K562 (cell line): ENCODE measurements around the gene GALNT18. TPM values are rescaled to one million over a fixed set of nuclear protein-coding genes. Genes with fewer than 3 reads are reported as not detected.

Experiments used
- ATAC-seq: fragments of 200-7000 bp; cut with Tn5 transposase; 3 replicates; pipeline ENCODE4 v1.9.1; 2020; ENCODE audit warnings: moderate library complexity
- BruUV-seq: library from RNA; stranded (reverse); fragments of 400-500 nt; replicated peaks from 2 replicates; lab custom pipeline; 2021; lab: Mats Ljungman, UMichigan
- CTCF ChIA-PET: fragments of 300-600 bp; formaldehyde crosslinking; extraction: SDS; loops from one replicate; lab custom pipeline; 2021; ENCODE audit warnings: low intra/inter-chr PET ratio; lab: Yijun Ruan, JAX
- POLR2A ChIA-PET: fragments of 300-600, 350-650 bp; sonication (Branson Sonifier 250); formaldehyde crosslinking; extraction: SDS; loops from one replicate; lab custom pipeline; 2021; ENCODE audit warnings: antibody characterized with exemption, inconsistent platforms; lab: Yijun Ruan, JAX
- DNase-seq, 4 experiments: peaks; one replicate each; pipeline versions ENCODE4 v3.0.0 to v3.0.0-alpha.2; 2011 to 2018; ENCODE audit warnings: low spot score in 3 of 4, mixed read lengths in 3 of 4; ENCODE audit errors: extremely low read depth in 1 of 4
- FAIRE-seq: peaks from 2 replicates; lab custom pipeline; 2011; peaks lifted over from hg19 to GRCh38; lab: Jason Lieb, UNC
- H2AFZ ChIP-seq: 2 replicates; pipeline ENCODE4 v1.6.0; 2011; ENCODE audit warnings: low read depth, low read length, control low read depth, inconsistent platforms
- H3K27ac ChIP-seq: fragments of 200-600 bp; 3 replicates; pipeline ENCODE4 v1.8.0; 2011; ENCODE audit warnings: low read depth, mild to moderate bottlenecking, control low read depth, inconsistent platforms, low read length, moderate library complexity, mixed read lengths; ENCODE audit errors: extremely low read depth
- H3K27me3 ChIP-seq, 2 experiments: fragments of 300-600 bp in 1 of 2; 2 replicates in 1 of 2; 3 replicates in 1 of 2; pipeline versions ENCODE4 v1.6.0 to v1.8.0; 2011; ENCODE audit warnings: inconsistent platforms in 2 of 2, low read length in 2 of 2, mild to moderate bottlenecking in 1 of 2, mixed read lengths in 1 of 2, moderate library complexity in 1 of 2; ENCODE audit not compliant: control insufficient read depth in 2 of 2, insufficient read depth in 2 of 2
- H3K36me3 ChIP-seq: fragments of 300-600 bp; 3 replicates; pipeline ENCODE4 v1.8.0; 2011; ENCODE audit warnings: mild to moderate bottlenecking, low read length, inconsistent platforms; ENCODE audit not compliant: control insufficient read depth, insufficient read depth
- H3K4me1 ChIP-seq, 2 experiments: fragments of 200-600 bp in 1 of 2; replicated peaks in 1 of 2; 2 replicates in 1 of 2; 3 replicates in 1 of 2; pipeline versions ENCODE4 v1.5.1 to v1.8.0; 2011; ENCODE audit warnings: inconsistent platforms in 2 of 2, low read length in 2 of 2, mild to moderate bottlenecking in 1 of 2, mixed read lengths in 1 of 2, moderate library complexity in 1 of 2; ENCODE audit not compliant: control insufficient read depth in 2 of 2, insufficient read depth in 2 of 2
- H3K4me2 ChIP-seq: 2 replicates; pipeline ENCODE4 v1.6.1; 2011; ENCODE audit warnings: low read length, control low read depth, inconsistent platforms, mixed read lengths; ENCODE audit not compliant: insufficient read depth
- H3K4me3 ChIP-seq: fragments of 200-600 bp; sonication (generic), shearing (Covaris generic); 2 replicates; pipeline ENCODE4 v1.5.1; 2016; ENCODE audit warnings: control low read depth, inconsistent platforms
- H3K79me2 ChIP-seq: fragments of 200-600 bp; 3 replicates; pipeline ENCODE4 v1.8.0; 2011; ENCODE audit warnings: low read length, inconsistent platforms; ENCODE audit not compliant: control insufficient read depth, insufficient read depth
- H3K9ac ChIP-seq, 2 experiments: 2 replicates each; pipeline versions ENCODE4 v1.6.0 to v1.6.1; 2011; ENCODE audit warnings: low read depth in 2 of 2, low read length in 2 of 2, control low read depth in 1 of 2, inconsistent platforms in 1 of 2, mild to moderate bottlenecking in 1 of 2, mixed read lengths in 1 of 2; ENCODE audit not compliant: insufficient read depth in 1 of 2
- H3K9me1 ChIP-seq: one replicate; pipeline ENCODE4 v1.6.0; 2011; ENCODE audit warnings: inconsistent platforms, mild to moderate bottlenecking, low read length, moderate library complexity; ENCODE audit not compliant: control insufficient read depth, insufficient read depth
- H3K9me3 ChIP-seq: replicated peaks from 2 replicates; pipeline ENCODE4 v1.5.1; 2011; ENCODE audit warnings: low read depth, low read length, inconsistent platforms; ENCODE audit not compliant: control insufficient read depth, insufficient read depth
- H4K20me1 ChIP-seq: replicated peaks from 2 replicates; pipeline ENCODE4 v1.6.1; 2011; ENCODE audit warnings: low read length, inconsistent platforms, mixed read lengths; ENCODE audit not compliant: control insufficient read depth, insufficient read depth
- ASH1L ChIP-seq: fragments of 450-650 bp; IDR thresholded peaks from 2 replicates; pipeline ENCODE4 v1.6.1; 2018; ENCODE audit warnings: borderline replicate concordance, mild to moderate bottlenecking, low read depth; ENCODE audit not compliant: partially characterized antibody
- BRD9 ChIP-seq: fragments of 450-650 bp; IDR thresholded peaks from 2 replicates; pipeline ENCODE4 v1.6.1; 2018; ENCODE audit warnings: low read depth; ENCODE audit not compliant: partially characterized antibody
- CBFA2T2 ChIP-seq: fragments of 450-650 bp; conservative IDR thresholded peaks from 2 replicates; pipeline ENCODE4 v1.6.1; 2017; ENCODE audit warnings: mild to moderate bottlenecking
- DDX20 ChIP-seq: fragments of 450-650 bp; IDR thresholded peaks from 2 replicates; pipeline ENCODE4 v1.6.1; 2016; ENCODE audit warnings: missing genetic modification characterization, low read depth, mild to moderate bottlenecking, missing compliant biosample characterization, moderate library complexity
- FOXJ2 ChIP-seq: fragments of 200-800 bp; sonication (Bioruptor generic); IDR thresholded peaks from 2 replicates; pipeline ENCODE4 v1.6.1; 2016; ENCODE audit warnings: missing genetic modification characterization, missing compliant biosample characterization
- HNRNPH1 ChIP-seq: fragments of 200-400 bp; formaldehyde crosslinking; optimal IDR thresholded peaks from 2 replicates; pipeline ENCODE3; 2017; ENCODE audit warnings: low read depth, mild to moderate bottlenecking, low read length, moderate library complexity
- PHF8 ChIP-seq: fragments of 200-600 bp; sonication (generic); IDR thresholded peaks from 2 replicates; pipeline ENCODE4 v1.6.1; 2012; ENCODE audit warnings: mixed run types, mild to moderate bottlenecking, inconsistent platforms, low read length, moderate library complexity, borderline replicate concordance
- THAP12 ChIP-seq: fragments of 250-450 bp; sonication (Bioruptor Pico); IDR thresholded peaks from 2 replicates; pipeline ENCODE4 v1.9.0; 2021; ENCODE audit warnings: mild to moderate bottlenecking, inconsistent platforms
- ZNF316 ChIP-seq: fragments of 450-650 bp; IDR thresholded peaks from 2 replicates; pipeline ENCODE4 v1.6.1; 2016
- WGBS: fragments of 100-300 bp; shearing (Covaris generic); methylation state at CpG from one replicate; pipeline ENCODE4 v1.1.6; 2016; ENCODE audit warnings: low coverage, mixed read lengths; ENCODE audit not compliant: insufficient coverage; ENCODE audit errors: missing lambda C conversion rate; 5-methylcytosine and 5-hydroxymethylcytosine counted together
- in situ Hi-C: fragments of 300-500 bp; cut with MboI; formaldehyde crosslinking; loops from 4 replicates; pipeline ENCODE4 v1.15.0; 2018; ENCODE audit warnings: inconsistent platforms, mixed read lengths
- intact Hi-C: fragments of 100-400 bp; cut with micrococcal nuclease; formaldehyde crosslinking; loops from 2 replicates; pipeline ENCODE4 v1.14.2; 2022
- polyA plus RNA-seq, 8 experiments: library from polyadenylated mRNA; depleted of rRNA in 4 of 8; stranded (reverse) in 5 of 8; unstranded in 3 of 8; fragments of >200 nt; fragmentation: Nextera tagmentation in 2 of 8; fragmentation: Illumina TruSeq in 1 of 8; extraction: Ambion mirVana in 2 of 8; extraction: Trizol in 1 of 8; gene quantifications; 2 replicates each; pipeline versions ENCODE4 v1.2.1 to v1.2.3, GENCODE V29; 2011 to 2014; ENCODE audit warnings: inconsistent platforms in 1 of 8, missing spikeins in 1 of 8
- total RNA-seq, 7 experiments: library from RNA; depleted of rRNA in 6 of 7; stranded (reverse); fragments of >200 nt in 6 of 7; fragmentation: Illumina TruSeq in 2 of 7; extraction: Trizol in 2 of 7; gene quantifications; 2 replicates each; pipeline versions ENCODE4 v1.2.1 to v1.2.3, GENCODE V29; 2011 to 2021; ENCODE audit warnings: low replicate concordance in 1 of 7

The GALNT18 gene
- total and polyA plus RNA-seq, 9 of the 15 experiments (the other 6 are each of a cell fraction or from before 2014, with no cell fraction given) = not detected

GRCh38 chr11:11260903-11261302, 360.9 kb downstream of the GALNT18 start:
- 2% methylated on average over 4 of the region's 4 CpGs for WGBS
- no peaks in the 10 kb centered on the region for H4K20me1 ChIP-seq
- no peak overlapping the region for H3K4me3 ChIP-seq
- BruUV-seq = no TSS peak
- ATAC-seq (no peak), DNase-seq (no peak), FAIRE-seq (no peak)
- peaks cover 0 to 4% of the 10 kb centered on the region in 2 experiments; a peak in 1 of 5 replicates for H3K27me3 ChIP-seq
- no peaks in the 10 kb centered on the region for H3K4me1 ChIP-seq
- CTCF ChIA-PET = no interaction called here
- H3K9me1 ChIP-seq = no peaks in the 10 kb centered on the region
- no peak overlapping the region for H2AFZ ChIP-seq
- intact Hi-C loops = loop anchor here (10.0 kb wide), 1 partner anchor 466 kb away; no protein-coding TSS in a partner anchor
- no peak overlapping the region for H3K9ac ChIP-seq
- TF ChIP-seq ZNF316 = no peak
- no peak for TF ChIP-seq ASH1L
- TF ChIP-seq PHF8 = no peak
- TF ChIP-seq CBFA2T2 = no peak
- TF ChIP-seq HNRNPH1 = no peak
- TF ChIP-seq DDX20 (tag) = no peak
- TF ChIP-seq BRD9 = no peak
- TF ChIP-seq FOXJ2 (tag) = no peak
- no peak for TF ChIP-seq THAP12
- H3K4me2 ChIP-seq = no peak overlapping the region
- H3K36me3 ChIP-seq = no peaks in the 10 kb centered on the region
- POLR2A ChIA-PET = no interaction called here
- in situ Hi-C loops = loop anchor here (25.0 kb wide), 1 partner anchor 474 kb away; no protein-coding TSS in a partner anchor
- no peaks in the 10 kb centered on the region for H3K9me3 ChIP-seq
- H3K27ac ChIP-seq = no peak overlapping the region
- no peaks in the 10 kb centered on the region for H3K79me2 ChIP-seq
